ENCODE results near the gene ZNF157.

DNA sequence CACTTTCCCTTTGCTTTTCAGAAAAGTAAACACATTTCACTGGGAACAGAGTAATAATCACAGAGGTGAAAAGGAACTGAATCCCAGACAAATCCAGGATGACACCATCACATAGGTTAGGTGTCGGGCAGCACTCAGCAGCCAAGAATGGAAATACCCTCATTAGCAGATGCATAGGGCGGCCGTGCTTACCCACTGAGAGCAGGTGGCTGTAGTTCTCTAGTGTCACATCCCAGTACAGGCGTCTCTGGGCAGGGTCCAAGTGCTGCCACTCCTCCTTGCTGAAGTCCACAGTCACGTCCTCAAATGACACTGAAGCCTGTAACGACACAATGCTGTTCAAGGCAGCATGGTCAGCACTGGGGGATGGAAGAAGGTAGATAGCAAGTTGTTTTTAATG is 85.7 kb downstream of the ZNF157 start:
- TF ChIP-seq, protein P1, sequence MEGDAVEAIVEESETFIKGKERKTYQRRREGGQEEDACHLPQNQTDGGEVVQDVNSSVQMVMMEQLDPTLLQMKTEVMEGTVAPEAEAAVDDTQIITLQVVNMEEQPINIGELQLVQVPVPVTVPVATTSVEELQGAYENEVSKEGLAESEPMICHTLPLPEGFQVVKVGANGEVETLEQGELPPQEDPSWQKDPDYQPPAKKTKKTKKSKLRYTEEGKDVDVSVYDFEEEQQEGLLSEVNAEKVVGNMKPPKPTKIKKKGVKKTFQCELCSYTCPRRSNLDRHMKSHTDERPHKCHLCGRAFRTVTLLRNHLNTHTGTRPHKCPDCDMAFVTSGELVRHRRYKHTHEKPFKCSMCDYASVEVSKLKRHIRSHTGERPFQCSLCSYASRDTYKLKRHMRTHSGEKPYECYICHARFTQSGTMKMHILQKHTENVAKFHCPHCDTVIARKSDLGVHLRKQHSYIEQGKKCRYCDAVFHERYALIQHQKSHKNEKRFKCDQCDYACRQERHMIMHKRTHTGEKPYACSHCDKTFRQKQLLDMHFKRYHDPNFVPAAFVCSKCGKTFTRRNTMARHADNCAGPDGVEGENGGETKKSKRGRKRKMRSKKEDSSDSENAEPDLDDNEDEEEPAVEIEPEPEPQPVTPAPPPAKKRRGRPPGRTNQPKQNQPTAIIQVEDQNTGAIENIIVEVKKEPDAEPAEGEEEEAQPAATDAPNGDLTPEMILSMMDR (conservative IDR thresholded peaks at IDR 0.05; ENCODE audit: low read length) = no peak
- no peak for TF ChIP-seq EZH2phosphoT487 (IDR thresholded peaks at IDR 0.05; ENCODE audit: borderline replicate concordance, low read depth, low read length)
